Panc1 (cell line): Measurements from ENCODE around the gene TMEM151B. TPM values are rescaled to one million over a fixed set of nuclear protein-coding genes. Genes with fewer than 3 reads are reported as not detected.

Experiments
- ATAC-seq: fragments of 200-7000 bp; cut with Tn5 transposase; 2 replicates; pipeline ENCODE4 v1.9.1; 2020; ENCODE audit warnings: mild to moderate bottlenecking, moderate library complexity
- BruUV-seq: library from RNA; stranded (reverse); fragments of 400-500 nt; replicated peaks from 2 replicates; lab custom pipeline; 2021; lab: Mats Ljungman, UMichigan
- CTCF ChIA-PET: fragments of 300-600 bp; sonication (Branson Sonifier 250); formaldehyde crosslinking; loops from one replicate; lab custom pipeline; 2022; ENCODE audit warnings: antibody characterized with exemption; lab: Charles Lee
- POLR2A ChIA-PET: fragments of 300-600 bp; sonication (Branson Sonifier 250); formaldehyde crosslinking; loops from one replicate; lab custom pipeline; 2022; ENCODE audit warnings: antibody characterized with exemption; lab: Charles Lee
- DNase-seq: peaks from one replicate; pipeline ENCODE4 v3.0.0-alpha.2; 2010; ENCODE audit warnings: low read depth, low spot score
- H3K27ac ChIP-seq: 2 replicates; pipeline ENCODE4 v1.5.1; 2011; ENCODE audit warnings: mild to moderate bottlenecking, low read length, inconsistent platforms
- H3K27me3 ChIP-seq: fragments of 200-500 bp; sonication (Bioruptor generic); 2 replicates; pipeline ENCODE4 v1.6.0; 2014; ENCODE audit warnings: low read length, inconsistent platforms; ENCODE audit not compliant: control insufficient read depth, insufficient read depth
- H3K36me3 ChIP-seq: fragments of 200-500 bp; sonication (Bioruptor generic); 2 replicates; pipeline ENCODE4 v1.5.1; 2014; ENCODE audit warnings: inconsistent platforms, mild to moderate bottlenecking, low read length, moderate library complexity; ENCODE audit not compliant: control insufficient read depth, insufficient read depth
- H3K4me1 ChIP-seq: 2 replicates; pipeline ENCODE4 v1.5.1; 2011; ENCODE audit warnings: inconsistent platforms, mild to moderate bottlenecking, low read length, moderate library complexity; ENCODE audit not compliant: control insufficient read depth, insufficient read depth
- H3K4me3 ChIP-seq, 2 experiments: 2 replicates each; pipeline ENCODE4 v1.5.1; 2011 to 2012; ENCODE audit warnings: low read depth in 2 of 2, low read length in 2 of 2, mild to moderate bottlenecking in 2 of 2, inconsistent platforms in 1 of 2, moderate library complexity in 1 of 2
- H3K9me3 ChIP-seq: fragments of 200-500 bp; sonication (Bioruptor generic); 2 replicates; pipeline ENCODE4 v1.5.1; 2014; ENCODE audit warnings: low read depth, mild to moderate bottlenecking, inconsistent platforms, low read length, moderate library complexity; ENCODE audit not compliant: control insufficient read depth, insufficient read depth
- POLR2AphosphoS5 ChIP-seq: IDR thresholded peaks from 2 replicates; pipeline ENCODE4 v1.6.1; 2012; ENCODE audit warnings: mild to moderate bottlenecking, low read depth, low read length, moderate library complexity
- SIN3A ChIP-seq: IDR thresholded peaks from 2 replicates; pipeline ENCODE4 v1.6.1; 2012; ENCODE audit warnings: low read depth, mild to moderate bottlenecking, low read length, moderate library complexity, borderline replicate concordance; ENCODE audit not compliant: insufficient read depth
- TCF7L2 ChIP-seq: IDR thresholded peaks from 2 replicates; pipeline ENCODE4 v1.6.1; 2011; ENCODE audit warnings: mild to moderate bottlenecking, low read depth, low read length, inconsistent platforms
- in situ Hi-C: cut with HindIII; loops from 2 replicates; pipeline ENCODE4 v1.10.0; 2016; ENCODE audit warnings: low sequenced_read_pairs, low pct_unique_long_range_greater_than_20kb
- intact Hi-C: fragments of 100-400 bp; cut with micrococcal nuclease; formaldehyde crosslinking; loops from one replicate; pipeline ENCODE4 v1.10.0; 2022; ENCODE audit not compliant: unreplicated experiment
- total RNA-seq: library from RNA; stranded (reverse); gene quantifications from one replicate; pipeline ENCODE4 v1.2.1, GENCODE V29; 2021; ENCODE audit not compliant: unreplicated experiment
- TF ChIP-seq, protein P1 (sequence below): fragments of 450-650 bp; IDR thresholded peaks from 2 replicates; pipeline ENCODE4 v1.5.1; 2017; ENCODE audit warnings: mild to moderate bottlenecking
- TF ChIP-seq, protein P2 (sequence below), 2 experiments: IDR thresholded peaks; 2 replicates each; pipeline ENCODE4 v1.6.1; 2011 to 2012; ENCODE audit warnings: low read depth in 2 of 2, control low read depth in 1 of 2, low read length in 1 of 2, mild to moderate bottlenecking in 1 of 2, moderate library complexity in 1 of 2; ENCODE audit not compliant: insufficient read depth in 1 of 2

Gene TMEM151B
- total RNA-seq, 1 experiment from 2014 or later: 0.18 TPM

DNA sequence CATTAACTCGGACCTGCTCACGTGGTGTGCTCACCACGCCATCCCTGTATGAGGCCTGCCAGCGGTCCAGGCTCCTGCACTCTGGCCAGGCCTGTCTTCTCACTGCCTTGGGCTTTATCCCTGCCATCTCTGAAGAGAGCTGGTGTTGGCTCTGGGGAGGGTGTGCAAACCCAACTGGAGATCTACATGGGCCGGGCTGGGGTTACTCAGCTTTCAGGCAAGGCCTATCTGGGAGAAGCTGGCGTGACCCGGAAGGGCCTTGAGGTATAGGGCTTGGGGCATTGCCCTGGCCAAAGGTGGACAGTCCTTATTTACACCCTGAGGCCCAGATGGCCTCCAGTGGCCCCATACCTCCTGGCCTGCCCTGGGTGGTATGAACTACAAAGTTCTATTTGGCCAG lies 41.8 kb upstream of the TMEM151B start:
- ATAC-seq: no peak
- in situ Hi-C loops: no loop called here
- Histone ChIP-seq H3K4me1 (peaks cover 56% of the 10 kb centered on the region), H3K27ac (no peak overlapping the region), H3K4me3 (no peak overlapping the region), H3K9me3 (no peaks in the 10 kb centered on the region), H3K36me3 (peaks cover 5% of the 10 kb centered on the region), H3K27me3 (no peaks in the 10 kb centered on the region)
- POLR2A ChIA-PET: no interaction called here
- no TSS peak for BruUV-seq
- TF ChIP-seq TCF7L2 (no peak), SIN3A (no peak), POLR2AphosphoS5 (no peak)
- TF ChIP-seq, protein P1, sequence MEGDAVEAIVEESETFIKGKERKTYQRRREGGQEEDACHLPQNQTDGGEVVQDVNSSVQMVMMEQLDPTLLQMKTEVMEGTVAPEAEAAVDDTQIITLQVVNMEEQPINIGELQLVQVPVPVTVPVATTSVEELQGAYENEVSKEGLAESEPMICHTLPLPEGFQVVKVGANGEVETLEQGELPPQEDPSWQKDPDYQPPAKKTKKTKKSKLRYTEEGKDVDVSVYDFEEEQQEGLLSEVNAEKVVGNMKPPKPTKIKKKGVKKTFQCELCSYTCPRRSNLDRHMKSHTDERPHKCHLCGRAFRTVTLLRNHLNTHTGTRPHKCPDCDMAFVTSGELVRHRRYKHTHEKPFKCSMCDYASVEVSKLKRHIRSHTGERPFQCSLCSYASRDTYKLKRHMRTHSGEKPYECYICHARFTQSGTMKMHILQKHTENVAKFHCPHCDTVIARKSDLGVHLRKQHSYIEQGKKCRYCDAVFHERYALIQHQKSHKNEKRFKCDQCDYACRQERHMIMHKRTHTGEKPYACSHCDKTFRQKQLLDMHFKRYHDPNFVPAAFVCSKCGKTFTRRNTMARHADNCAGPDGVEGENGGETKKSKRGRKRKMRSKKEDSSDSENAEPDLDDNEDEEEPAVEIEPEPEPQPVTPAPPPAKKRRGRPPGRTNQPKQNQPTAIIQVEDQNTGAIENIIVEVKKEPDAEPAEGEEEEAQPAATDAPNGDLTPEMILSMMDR: no peak
- TF ChIP-seq, protein P2, sequence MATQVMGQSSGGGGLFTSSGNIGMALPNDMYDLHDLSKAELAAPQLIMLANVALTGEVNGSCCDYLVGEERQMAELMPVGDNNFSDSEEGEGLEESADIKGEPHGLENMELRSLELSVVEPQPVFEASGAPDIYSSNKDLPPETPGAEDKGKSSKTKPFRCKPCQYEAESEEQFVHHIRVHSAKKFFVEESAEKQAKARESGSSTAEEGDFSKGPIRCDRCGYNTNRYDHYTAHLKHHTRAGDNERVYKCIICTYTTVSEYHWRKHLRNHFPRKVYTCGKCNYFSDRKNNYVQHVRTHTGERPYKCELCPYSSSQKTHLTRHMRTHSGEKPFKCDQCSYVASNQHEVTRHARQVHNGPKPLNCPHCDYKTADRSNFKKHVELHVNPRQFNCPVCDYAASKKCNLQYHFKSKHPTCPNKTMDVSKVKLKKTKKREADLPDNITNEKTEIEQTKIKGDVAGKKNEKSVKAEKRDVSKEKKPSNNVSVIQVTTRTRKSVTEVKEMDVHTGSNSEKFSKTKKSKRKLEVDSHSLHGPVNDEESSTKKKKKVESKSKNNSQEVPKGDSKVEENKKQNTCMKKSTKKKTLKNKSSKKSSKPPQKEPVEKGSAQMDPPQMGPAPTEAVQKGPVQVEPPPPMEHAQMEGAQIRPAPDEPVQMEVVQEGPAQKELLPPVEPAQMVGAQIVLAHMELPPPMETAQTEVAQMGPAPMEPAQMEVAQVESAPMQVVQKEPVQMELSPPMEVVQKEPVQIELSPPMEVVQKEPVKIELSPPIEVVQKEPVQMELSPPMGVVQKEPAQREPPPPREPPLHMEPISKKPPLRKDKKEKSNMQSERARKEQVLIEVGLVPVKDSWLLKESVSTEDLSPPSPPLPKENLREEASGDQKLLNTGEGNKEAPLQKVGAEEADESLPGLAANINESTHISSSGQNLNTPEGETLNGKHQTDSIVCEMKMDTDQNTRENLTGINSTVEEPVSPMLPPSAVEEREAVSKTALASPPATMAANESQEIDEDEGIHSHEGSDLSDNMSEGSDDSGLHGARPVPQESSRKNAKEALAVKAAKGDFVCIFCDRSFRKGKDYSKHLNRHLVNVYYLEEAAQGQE (IDR thresholded peaks at IDR 0.05; ENCODE audit: insufficient read depth in 1 of 2, low read depth in 2 of 2, low read length in 1 of 2): no peak
- DNase-seq: no peak
- CTCF ChIA-PET: no interaction called here
- intact Hi-C loops: no loop called here

DNA sequence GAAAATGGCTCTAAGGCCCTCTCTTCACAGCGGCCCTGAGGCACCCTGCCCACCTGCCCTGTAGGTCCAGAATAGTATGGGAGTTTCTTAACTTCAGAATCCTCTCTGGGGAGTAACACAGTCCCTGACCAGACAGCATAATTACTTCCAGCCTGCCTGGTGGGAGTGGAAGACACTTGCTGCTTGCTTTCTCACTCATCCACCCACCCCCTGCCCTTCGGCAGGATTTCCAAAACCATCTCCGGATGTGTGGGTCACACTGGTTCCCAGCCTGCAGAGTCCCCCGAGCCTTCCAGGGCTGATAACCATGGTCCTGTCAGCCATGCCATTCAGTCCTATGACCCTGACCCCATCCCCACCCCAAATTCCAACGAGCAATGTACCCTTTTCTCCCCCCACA lies 41.4 kb upstream of the TMEM151B start:
- no peak for TF ChIP-seq POLR2AphosphoS5
- TF ChIP-seq TCF7L2: no peak
- TF ChIP-seq, protein P1: no peak

More for the DNA sequence above, 41.4 kb upstream of the TMEM151B start:
- ChIA-PET CTCF (no interaction called here), POLR2A (no interaction called here)
- Histone ChIP-seq H3K4me1 (peaks cover 60% of the 10 kb centered on the region), H3K27ac (no peak overlapping the region), H3K27me3 (no peaks in the 10 kb centered on the region), H3K36me3 (peaks cover 5% of the 10 kb centered on the region), H3K4me3 (no peak overlapping the region), H3K9me3 (no peaks in the 10 kb centered on the region)
- intact Hi-C loops: no loop called here
- ATAC-seq (no peak), DNase-seq (no peak)
- BruUV-seq: no TSS peak
- in situ Hi-C loops: no loop called here
